ENCODE data around the gene PRDM13. TPM values are rescaled to one million over a fixed set of nuclear protein-coding genes. Genes with fewer than 3 reads are reported as not detected.
A peak's percentile ranks its signal among the peaks of the same experiment; 100 is the strongest.
"Not testable (repeated sequence)": the region's sequence is repeated elsewhere in the genome, so short reads cannot be mapped to it uniquely, and the experiment has no call there.

The PRDM13 gene
- polyA plus RNA-seq, 4 donors, result 0.03 TPM; not detected in 3

DNA sequence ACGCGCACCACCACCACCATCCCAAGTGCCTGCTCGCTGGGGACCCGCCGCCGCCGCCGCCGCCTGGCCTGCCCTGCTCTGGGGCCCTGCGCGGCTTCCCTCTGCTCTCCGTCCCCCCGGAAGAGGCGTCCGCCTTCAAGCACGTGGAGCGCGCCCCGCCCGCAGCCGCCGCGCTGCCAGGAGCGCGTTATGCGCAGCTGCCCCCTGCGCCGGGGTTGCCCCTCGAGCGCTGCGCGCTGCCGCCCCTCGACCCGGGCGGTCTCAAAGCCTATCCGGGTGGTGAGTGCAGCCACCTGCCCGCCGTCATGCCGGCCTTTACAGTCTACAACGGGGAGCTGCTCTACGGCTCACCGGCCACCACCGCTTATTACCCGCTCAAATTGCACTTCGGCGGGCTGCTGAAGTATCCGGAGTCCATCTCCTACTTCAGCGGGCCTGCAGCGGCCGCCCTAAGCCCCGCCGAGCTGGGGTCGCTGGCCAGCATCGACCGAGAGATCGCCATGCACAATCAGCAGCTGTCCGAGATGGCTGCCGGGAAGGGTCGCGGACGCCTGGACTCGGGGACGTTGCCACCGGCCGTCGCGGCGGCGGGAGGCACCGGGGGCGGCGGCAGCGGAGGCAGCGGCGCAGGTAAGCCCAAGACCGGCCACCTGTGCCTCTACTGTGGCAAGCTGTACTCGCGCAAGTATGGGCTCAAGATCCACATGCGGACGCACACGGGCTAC lies 7.2 kb downstream of the PRDM13 start:
- peaks cover 0 to 81% (median 49%) of the 10 kb centered on the region in 3 donors for H3K27me3 ChIP-seq (ENCODE audit: control insufficient read depth in 3 of 3, insufficient read depth in 3 of 3, low read length in 3 of 3)
- H3K4me1 ChIP-seq (ENCODE audit: control insufficient read depth in 3 of 3, insufficient read depth in 2 of 3, low read depth in 1 of 3, low read length in 2 of 3), result peaks cover 2 to 9% (median 3%) of the 10 kb centered on the region in 3 donors
- DNase-seq, result peak in 1 of 2 donors; percentile 68
- no peak for FAIRE-seq
- no peak overlapping the region for H3K27ac ChIP-seq (ENCODE audit: low read depth in 1 of 3, low read length in 2 of 3)
- H3K4me3 ChIP-seq (ENCODE audit: low read depth in 1 of 3, low read length in 3 of 3), result peak overlapping the region; percentile 15 to 50 (median 39)
- peaks cover 0 to 6% of the 10 kb centered on the region in 2 donors for H3K9me3 ChIP-seq (ENCODE audit: control insufficient read depth in 2 of 2, insufficient read depth in 1 of 2, low read depth in 1 of 2, low read length in 1 of 2)
- WGBS, 3 donors, result 1 to 2% (median 1%) methylated on average over 69 to 82 of the region's 82 CpGs
- H3K36me3 ChIP-seq (ENCODE audit: control insufficient read depth in 3 of 3, insufficient read depth in 2 of 3, low read depth in 1 of 3, low read length in 3 of 3), result no peaks in the 10 kb centered on the region

DNA sequence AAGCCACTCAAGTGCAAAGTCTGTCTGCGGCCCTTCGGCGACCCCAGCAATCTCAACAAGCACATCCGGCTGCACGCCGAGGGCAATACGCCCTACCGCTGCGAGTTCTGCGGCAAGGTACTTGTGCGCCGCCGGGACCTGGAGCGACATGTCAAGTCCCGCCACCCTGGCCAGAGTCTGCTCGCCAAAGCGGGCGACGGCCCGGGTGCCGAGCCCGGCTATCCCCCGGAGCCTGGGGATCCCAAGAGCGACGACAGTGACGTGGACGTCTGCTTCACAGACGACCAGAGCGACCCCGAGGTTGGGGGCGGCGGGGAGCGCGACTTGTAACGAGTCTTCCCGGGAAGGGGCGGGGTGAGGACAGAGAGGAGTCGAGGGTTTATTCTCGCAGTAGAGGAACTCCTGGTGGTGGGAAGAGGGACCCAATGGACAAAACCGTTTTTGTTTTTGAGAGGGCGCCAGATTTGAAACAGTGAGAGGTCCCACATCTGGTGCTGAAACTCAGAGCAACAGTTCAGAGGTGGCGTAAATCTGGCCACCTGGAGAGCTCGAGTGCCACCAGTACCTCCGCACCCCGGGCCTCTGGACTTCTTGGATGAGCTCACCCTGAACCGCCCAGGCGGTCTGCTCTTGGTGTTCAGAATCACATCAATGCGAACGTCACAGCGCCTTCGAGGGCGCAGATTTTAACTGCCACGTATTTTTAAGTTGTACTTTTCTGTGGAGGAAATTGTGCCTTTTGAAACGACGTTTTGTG lies 8.0 kb downstream of the PRDM13 start:
- Histone ChIP-seq H3K27ac (ENCODE audit: low read depth in 1 of 3, low read length in 2 of 3) (no peak overlapping the region), H3K4me3 (ENCODE audit: low read depth in 1 of 3, low read length in 3 of 3) (peak overlapping the region in 1 of 3 donors; percentile 50), H3K4me1 (ENCODE audit: control insufficient read depth in 3 of 3, insufficient read depth in 2 of 3, low read depth in 1 of 3, low read length in 2 of 3) (peaks cover 2 to 9% (median 3%) of the 10 kb centered on the region in 3 donors), H3K36me3 (ENCODE audit: control insufficient read depth in 3 of 3, insufficient read depth in 2 of 3, low read depth in 1 of 3, low read length in 3 of 3) (no peaks in the 10 kb centered on the region), H3K9me3 (ENCODE audit: control insufficient read depth in 2 of 2, insufficient read depth in 1 of 2, low read depth in 1 of 2, low read length in 1 of 2) (peaks cover 0 to 6% of the 10 kb centered on the region in 2 donors), H3K27me3 (ENCODE audit: control insufficient read depth in 3 of 3, insufficient read depth in 3 of 3, low read length in 3 of 3) (peaks cover 2 to 79% (median 49%) of the 10 kb centered on the region in 3 donors)
- FAIRE-seq (no peak), DNase-seq (no peak)
- 3 to 4% (median 3%) methylated on average over 55 of the region's 55 CpGs for WGBS, 3 donors

DNA sequence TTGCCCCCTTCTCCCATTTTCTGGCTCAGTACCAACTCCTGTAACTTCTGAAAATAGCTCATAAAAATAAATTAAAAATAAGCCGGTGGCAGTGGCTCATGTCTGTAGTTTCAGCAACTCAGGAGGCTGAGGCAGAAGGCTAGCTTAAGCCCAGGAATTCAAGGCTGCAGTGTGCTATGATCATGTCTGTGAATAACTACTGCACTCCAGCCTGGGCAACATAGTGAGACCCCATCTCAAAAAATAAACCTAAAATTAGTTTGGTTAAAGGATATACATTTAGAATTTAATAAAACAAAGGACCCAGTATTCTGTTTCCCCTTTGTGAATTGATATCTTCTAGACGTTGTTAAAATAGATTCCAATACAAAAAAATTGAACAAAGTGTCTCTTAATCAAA lies 10.5 kb downstream of the PRDM13 start:
- DNase-seq, result no peak
- Histone ChIP-seq H3K27me3 (ENCODE audit: control insufficient read depth in 3 of 3, insufficient read depth in 3 of 3, low read length in 3 of 3) (peaks cover 2 to 78% (median 53%) of the 10 kb centered on the region in 3 donors), H3K36me3 (ENCODE audit: control insufficient read depth in 3 of 3, insufficient read depth in 2 of 3, low read depth in 1 of 3, low read length in 3 of 3) (no peaks in the 10 kb centered on the region), H3K9me3 (ENCODE audit: control insufficient read depth in 2 of 2, insufficient read depth in 1 of 2, low read depth in 1 of 2, low read length in 1 of 2) (peaks cover 0 to 6% of the 10 kb centered on the region in 2 donors), H3K4me1 (ENCODE audit: control insufficient read depth in 3 of 3, insufficient read depth in 2 of 3, low read depth in 1 of 3, low read length in 2 of 3) (peaks cover 2 to 9% (median 3%) of the 10 kb centered on the region in 3 donors), H3K27ac (ENCODE audit: low read depth in 1 of 3, low read length in 2 of 3) (no peak overlapping the region), H3K4me3 (ENCODE audit: low read depth in 1 of 3, low read length in 3 of 3) (no peak overlapping the region)
- 50 to 63% (median 52%) methylated on average over 2 of the region's 2 CpGs for WGBS, 3 donors
- FAIRE-seq, result no peak

DNA sequence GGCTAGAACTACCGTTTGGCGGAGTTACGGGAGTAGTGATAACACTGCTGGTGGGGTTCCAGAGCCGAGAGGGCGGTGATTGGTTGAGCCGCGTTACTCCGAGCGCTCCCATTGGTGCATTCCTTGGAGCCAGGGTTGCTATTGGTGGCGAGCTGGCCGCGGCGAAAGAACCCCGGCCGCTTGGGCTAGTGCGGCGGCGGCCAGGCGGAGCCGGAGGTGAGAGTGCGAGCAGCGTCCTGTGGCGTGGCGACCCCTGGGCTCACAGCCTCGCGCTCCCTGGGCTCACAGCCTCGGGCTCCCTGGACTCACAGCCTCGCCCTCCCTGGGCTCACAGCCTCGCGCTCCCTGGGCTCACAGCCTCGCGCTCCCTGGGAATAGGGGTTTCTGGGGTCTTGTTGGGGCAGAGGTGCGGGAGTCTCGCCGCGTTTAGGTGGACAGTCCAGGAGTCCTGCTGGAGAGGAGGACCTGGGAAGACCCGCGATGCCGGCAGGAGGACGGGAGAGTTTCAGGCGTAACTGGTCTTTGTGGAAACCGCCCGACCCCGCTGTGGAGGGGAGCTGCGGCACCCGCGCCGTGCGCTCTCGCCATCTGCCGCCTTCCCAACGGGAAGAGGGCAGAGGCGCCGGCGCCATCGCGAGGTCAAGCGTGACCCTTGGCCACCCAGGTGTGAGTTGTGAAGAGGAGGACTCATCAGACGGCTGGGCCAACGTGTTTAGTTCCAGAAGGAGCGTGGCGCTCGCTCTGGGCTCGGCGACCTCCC lies 12.2 kb downstream of the PRDM13 start:
- no peak for DNase-seq
- Histone ChIP-seq H3K36me3 (ENCODE audit: control insufficient read depth in 3 of 3, insufficient read depth in 2 of 3, low read depth in 1 of 3, low read length in 3 of 3) (no peaks in the 10 kb centered on the region), H3K27me3 (ENCODE audit: control insufficient read depth in 3 of 3, insufficient read depth in 3 of 3, low read length in 3 of 3) (peaks cover 2 to 68% (median 43%) of the 10 kb centered on the region in 3 donors), H3K27ac (ENCODE audit: low read depth in 1 of 3, low read length in 2 of 3) (no peak overlapping the region), H3K4me3 (ENCODE audit: low read depth in 1 of 3, low read length in 3 of 3) (no peak overlapping the region), H3K4me1 (ENCODE audit: control insufficient read depth in 3 of 3, insufficient read depth in 2 of 3, low read depth in 1 of 3, low read length in 2 of 3) (peaks cover 0 to 3% (median 2%) of the 10 kb centered on the region in 3 donors), H3K9me3 (ENCODE audit: control insufficient read depth in 2 of 2, insufficient read depth in 1 of 2, low read depth in 1 of 2, low read length in 1 of 2) (peaks cover 0 to 6% of the 10 kb centered on the region in 2 donors)
- WGBS, 3 donors, result 8 to 20% (median 19%) methylated on average over 63 to 65 of the region's 65 CpGs
- FAIRE-seq, result no peak

DNA sequence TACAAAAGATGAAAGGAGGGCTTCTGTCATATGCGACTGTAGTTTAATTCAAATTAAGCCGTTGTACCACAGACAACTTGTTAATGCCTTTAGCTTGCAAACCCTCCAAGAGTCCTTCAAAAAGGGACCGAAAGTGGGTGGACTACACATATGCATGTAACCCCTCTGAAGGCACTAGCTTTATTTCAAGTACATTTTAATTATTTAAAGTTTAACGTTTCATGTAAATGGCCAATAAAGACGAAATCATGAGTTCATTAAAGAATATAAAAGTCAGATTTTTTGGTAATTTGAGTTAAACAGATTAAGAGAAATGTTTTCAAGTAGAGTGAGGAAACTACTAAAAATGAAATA lies 12.8 kb downstream of the PRDM13 start:
- no peak for FAIRE-seq
- Histone ChIP-seq H3K27ac (ENCODE audit: low read depth in 1 of 3, low read length in 2 of 3) (no peak overlapping the region), H3K9me3 (ENCODE audit: control insufficient read depth in 2 of 2, insufficient read depth in 1 of 2, low read depth in 1 of 2, low read length in 1 of 2) (peaks cover 0 to 6% of the 10 kb centered on the region in 2 donors), H3K4me1 (ENCODE audit: control insufficient read depth in 3 of 3, insufficient read depth in 2 of 3, low read depth in 1 of 3, low read length in 2 of 3) (no peaks in the 10 kb centered on the region), H3K27me3 (ENCODE audit: control insufficient read depth in 3 of 3, insufficient read depth in 3 of 3, low read length in 3 of 3) (peaks cover 2 to 63% (median 38%) of the 10 kb centered on the region in 3 donors), H3K36me3 (ENCODE audit: control insufficient read depth in 3 of 3, insufficient read depth in 2 of 3, low read depth in 1 of 3, low read length in 3 of 3) (no peaks in the 10 kb centered on the region), H3K4me3 (ENCODE audit: low read depth in 1 of 3, low read length in 3 of 3) (no peak overlapping the region)
- no peak for DNase-seq
- WGBS, 3 donors, result 20 to 23% (median 23%) methylated on average over 5 of the region's 5 CpGs

DNA sequence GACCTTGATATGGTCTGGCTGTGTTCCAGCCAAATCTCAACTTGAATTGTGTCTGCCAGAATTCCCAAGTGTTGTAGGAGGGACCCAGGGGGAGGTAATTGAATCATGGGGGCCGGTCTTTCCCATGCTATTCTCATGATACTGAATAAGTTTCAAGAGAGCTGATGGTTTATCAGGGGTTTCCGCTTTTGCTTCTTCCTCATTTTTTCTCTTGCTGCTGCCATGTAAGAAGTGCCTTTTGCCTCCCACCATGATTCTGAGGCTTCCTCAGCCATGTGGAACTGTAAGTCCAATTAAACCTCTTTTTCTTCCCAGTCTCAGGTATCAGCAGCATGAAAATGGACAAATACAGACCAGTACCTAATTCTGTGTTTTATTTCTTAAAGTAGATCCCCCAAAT lies 15.4 kb downstream of the PRDM13 start:
- DNase-seq, result not testable (repeated sequence)
- WGBS, 3 donors, result 83 to 93% (median 85%) methylated on average over 2 of the region's 2 CpGs

DNA sequence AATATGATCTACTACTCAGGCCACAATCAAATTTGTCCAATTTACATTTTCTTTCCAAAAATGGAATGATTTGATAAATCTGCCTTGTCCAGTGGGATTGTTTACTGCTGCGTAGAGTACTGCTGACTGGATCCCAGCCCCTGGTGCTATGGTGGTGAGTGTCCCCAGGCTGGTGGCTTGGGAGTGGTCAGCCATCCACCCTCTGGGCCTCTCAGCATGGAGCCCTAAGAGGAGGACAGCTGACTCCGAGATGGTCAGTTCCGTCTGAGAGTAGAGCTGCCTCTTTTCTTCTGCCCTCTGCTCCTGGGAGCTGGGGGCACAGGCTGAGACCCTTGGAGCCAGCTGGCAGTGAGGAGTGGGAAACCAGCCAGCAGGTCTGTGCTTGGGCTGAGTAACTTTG lies 22.7 kb downstream of the PRDM13 start:
- no peak overlapping the region for H3K27ac ChIP-seq (ENCODE audit: low read depth in 1 of 3, low read length in 2 of 3)
- H3K4me1 ChIP-seq (ENCODE audit: control insufficient read depth in 3 of 3, insufficient read depth in 2 of 3, low read depth in 1 of 3, low read length in 2 of 3), result no peaks in the 10 kb centered on the region
- DNase-seq, result no peak
- no peak overlapping the region for H3K4me3 ChIP-seq (ENCODE audit: low read depth in 1 of 3, low read length in 3 of 3)
- FAIRE-seq, result no peak
- 53 to 70% (median 62%) methylated on average over 3 of the region's 3 CpGs for WGBS, 3 donors
- H3K36me3 ChIP-seq (ENCODE audit: control insufficient read depth in 3 of 3, insufficient read depth in 2 of 3, low read depth in 1 of 3, low read length in 3 of 3), result no peaks in the 10 kb centered on the region
- H3K27me3 ChIP-seq (ENCODE audit: control insufficient read depth in 3 of 3, insufficient read depth in 3 of 3, low read length in 3 of 3), result peaks cover 0 to 11% (median 6%) of the 10 kb centered on the region in 3 donors
- H3K9me3 ChIP-seq (ENCODE audit: control insufficient read depth in 2 of 2, insufficient read depth in 1 of 2, low read depth in 1 of 2, low read length in 1 of 2), result no peaks in the 10 kb centered on the region

More for the DNA sequence above, 15.4 kb downstream of the PRDM13 start:
- H3K4me3 ChIP-seq (ENCODE audit: low read depth in 1 of 3, low read length in 3 of 3); H3K36me3 ChIP-seq (ENCODE audit: control insufficient read depth in 3 of 3, insufficient read depth in 2 of 3, low read depth in 1 of 3, low read length in 3 of 3); H3K27ac ChIP-seq (ENCODE audit: low read depth in 1 of 3, low read length in 2 of 3); H3K9me3 ChIP-seq (ENCODE audit: control insufficient read depth in 2 of 2, insufficient read depth in 1 of 2, low read depth in 1 of 2, low read length in 1 of 2); H3K4me1 ChIP-seq (ENCODE audit: control insufficient read depth in 3 of 3, insufficient read depth in 2 of 3, low read depth in 1 of 3, low read length in 2 of 3); FAIRE-seq: not testable (repeated sequence)
- peaks cover 2 to 50% (median 25%) of the 10 kb centered on the region in 3 donors for H3K27me3 ChIP-seq (ENCODE audit: control insufficient read depth in 3 of 3, insufficient read depth in 3 of 3, low read length in 3 of 3)

DNA sequence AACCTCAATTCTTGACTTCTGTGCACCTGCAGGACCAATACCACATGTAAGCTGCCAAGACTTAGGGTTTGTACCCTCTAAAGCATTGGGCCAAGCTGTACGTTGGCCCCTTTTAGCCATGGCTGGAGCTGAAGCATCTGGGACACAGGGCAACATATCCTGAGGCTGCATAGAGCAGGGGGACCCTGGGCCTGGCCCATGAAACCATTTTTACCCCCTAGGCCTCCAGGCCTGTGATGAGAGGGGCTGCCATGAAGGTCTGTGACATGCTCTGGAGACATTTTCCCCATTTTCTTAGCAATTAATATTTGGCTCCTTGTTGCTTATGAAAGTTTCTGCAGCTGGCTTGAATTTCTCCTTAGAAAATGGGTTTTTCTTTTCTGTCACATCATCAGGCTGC lies 31.0 kb downstream of the PRDM13 start:
- Histone ChIP-seq H3K4me3 (ENCODE audit: low read depth in 1 of 3, low read length in 3 of 3) (no peak overlapping the region), H3K27me3 (ENCODE audit: control insufficient read depth in 3 of 3, insufficient read depth in 3 of 3, low read length in 3 of 3) (peaks cover 0 to 12% (median 3%) of the 10 kb centered on the region in 3 donors), H3K27ac (ENCODE audit: low read depth in 1 of 3, low read length in 2 of 3) (no peak overlapping the region), H3K9me3 (ENCODE audit: control insufficient read depth in 2 of 2, insufficient read depth in 1 of 2, low read depth in 1 of 2, low read length in 1 of 2) (peaks cover 2 to 11% of the 10 kb centered on the region in 2 donors), H3K4me1 (ENCODE audit: control insufficient read depth in 3 of 3, insufficient read depth in 2 of 3, low read depth in 1 of 3, low read length in 2 of 3) (no peaks in the 10 kb centered on the region), H3K36me3 (ENCODE audit: control insufficient read depth in 3 of 3, insufficient read depth in 2 of 3, low read depth in 1 of 3, low read length in 3 of 3) (no peaks in the 10 kb centered on the region)
- DNase-seq (no peak), FAIRE-seq (no peak)
- WGBS, 3 donors, result 38 to 60% (median 53%) methylated on average over 1 of the region's 1 CpG
